CD14-positive monocyte (primary cell): ENCODE results near the gene CEP131. TPM values are rescaled to one million over a fixed set of nuclear protein-coding genes. Genes with fewer than 3 reads are reported as not detected.

ENCODE experiments used
- DNase-seq, 3 donors: peaks; one replicate each; pipeline ENCODE4 v3.0.0-alpha.2; 2011 to 2022
- H2AFZ ChIP-seq: 2 replicates; pipeline ENCODE4 v1.6.0; 2012; ENCODE audit warnings: mild to moderate bottlenecking, low read depth, low read length, inconsistent platforms; ENCODE audit not compliant: insufficient read depth, poor library complexity, severe bottlenecking
- H3K27ac ChIP-seq, 2 donors: 1 replicate in 1 of 2; 2 replicates in 1 of 2; pipeline ENCODE4 v1.5.1; 2012 to 2013; ENCODE audit warnings: low read length in 2 of 2, control low read depth in 1 of 2, inconsistent platforms in 1 of 2, low read depth in 1 of 2, mild to moderate bottlenecking in 1 of 2
- H3K27me3 ChIP-seq, 2 donors: one replicate each; pipeline versions ENCODE4 v1.6.0 to v1.6.1; 2011 to 2013; ENCODE audit warnings: low read length in 2 of 2; ENCODE audit not compliant: control insufficient read depth in 2 of 2, insufficient read depth in 2 of 2
- H3K36me3 ChIP-seq, 2 donors: replicated peaks in 1 of 2; 1 replicate in 1 of 2; 2 replicates in 1 of 2; pipeline versions ENCODE4 v1.5.1 to v1.6.1; 2012 to 2013; ENCODE audit warnings: low read length in 2 of 2, control low read depth in 1 of 2, inconsistent platforms in 1 of 2, mild to moderate bottlenecking in 1 of 2; ENCODE audit not compliant: insufficient read depth in 2 of 2, control insufficient read depth in 1 of 2
- H3K4me1 ChIP-seq, 2 donors: 1 replicate in 1 of 2; 2 replicates in 1 of 2; pipeline versions ENCODE4 v1.5.1 to v1.6.1; 2012 to 2013; ENCODE audit warnings: low read length in 2 of 2, control low read depth in 1 of 2, inconsistent platforms in 1 of 2, mild to moderate bottlenecking in 1 of 2, moderate library complexity in 1 of 2; ENCODE audit not compliant: insufficient read depth in 2 of 2, control insufficient read depth in 1 of 2
- H3K4me2 ChIP-seq: replicated peaks from 2 replicates; pipeline ENCODE3; 2012; ENCODE audit warnings: low read length, moderate library complexity, mild to moderate bottlenecking; ENCODE audit not compliant: poor library complexity, severe bottlenecking; ENCODE audit errors: extremely low read depth
- H3K4me3 ChIP-seq, 3 experiments: fragments of 200-600 bp in 1 of 3; sonication (generic) in 1 of 3; replicated peaks in 1 of 3; 1 replicate in 2 of 3; 2 replicates in 1 of 3; pipeline ENCODE4 v1.5.1; 2011 to 2013; ENCODE audit warnings: low read length in 3 of 3, mild to moderate bottlenecking in 3 of 3, control low read depth in 2 of 3, low read depth in 2 of 3, inconsistent platforms in 1 of 3, moderate library complexity in 1 of 3
- H3K79me2 ChIP-seq: 2 replicates; pipeline ENCODE4 v1.6.0; 2012; ENCODE audit warnings: mild to moderate bottlenecking, control low read depth, inconsistent platforms, low read length, moderate library complexity; ENCODE audit not compliant: insufficient read depth
- H3K9ac ChIP-seq: 2 replicates; pipeline ENCODE4 v1.6.0; 2017; ENCODE audit warnings: low read length, mild to moderate bottlenecking; ENCODE audit not compliant: insufficient read depth, poor library complexity, severe bottlenecking
- H3K9me3 ChIP-seq, 2 donors: replicated peaks in 1 of 2; 1 replicate in 1 of 2; 2 replicates in 1 of 2; pipeline versions ENCODE4 v1.5.1 to v1.6.1; 2012 to 2013; ENCODE audit warnings: low read length in 2 of 2, control low read depth in 1 of 2; ENCODE audit not compliant: control insufficient read depth in 1 of 2, insufficient read depth in 1 of 2
- H4K20me1 ChIP-seq: 2 replicates; pipeline ENCODE4 v1.6.0; 2012; ENCODE audit warnings: mild to moderate bottlenecking, low read length, control low read depth, moderate library complexity; ENCODE audit not compliant: insufficient read depth
- H3K27ac Mint-ChIP-seq, 7 donors: one replicate each; pipeline ENCODE4 v1.8.0; 2020; ENCODE audit warnings: mild to moderate bottlenecking in 7 of 7, mixed read lengths in 7 of 7, moderate library complexity in 6 of 7, inconsistent platforms in 2 of 7
- H3K27me3 Mint-ChIP-seq, 3 donors: one replicate each; pipeline ENCODE4 v1.8.0; 2021 to 2022; ENCODE audit warnings: low read depth in 3 of 3, mild to moderate bottlenecking in 3 of 3, mixed read lengths in 3 of 3, moderate library complexity in 3 of 3, inconsistent platforms in 1 of 3
- H3K36me3 Mint-ChIP-seq, 2 donors: one replicate each; pipeline ENCODE4 v1.8.0; 2020; ENCODE audit warnings: mixed read lengths in 2 of 2, inconsistent platforms in 1 of 2, mild to moderate bottlenecking in 1 of 2
- H3K4me1 Mint-ChIP-seq: one replicate; pipeline ENCODE4 v1.8.0; 2020; ENCODE audit warnings: mild to moderate bottlenecking, mixed read lengths
- H3K4me3 Mint-ChIP-seq, 2 donors: one replicate each; pipeline ENCODE4 v1.8.0; 2020; ENCODE audit warnings: mild to moderate bottlenecking in 2 of 2, mixed read lengths in 2 of 2, moderate library complexity in 1 of 2
- H3K9me3 Mint-ChIP-seq, 7 donors: one replicate each; pipeline ENCODE4 v1.8.0; 2020 to 2022; ENCODE audit warnings: mixed read lengths in 7 of 7, mild to moderate bottlenecking in 6 of 7, moderate library complexity in 6 of 7, inconsistent platforms in 2 of 7
- WGBS: methylation state at CpG from one replicate; pipeline ENCODE4 v1.1.5; 2013; ENCODE audit warnings: missing lambda C conversion rate; ENCODE audit not compliant: insufficient coverage; 5-methylcytosine and 5-hydroxymethylcytosine counted together
- intact Hi-C, 2 donors: fragments of 100-400 bp; cut with micrococcal nuclease; formaldehyde crosslinking; loops; one replicate each; pipeline versions ENCODE4 v1.15.0 to v1.15.1; 2023
- polyA plus RNA-seq, 3 donors: library from polyadenylated mRNA; depleted of rRNA in 1 of 3; unstranded in 2 of 3; stranded (reverse) in 1 of 3; fragments of 300-500 nt in 2 of 3; fragments of >200 nt in 1 of 3; fragmentation: Illumina TruSeq in 2 of 3; gene quantifications; 1 replicate in 2 of 3; 2 replicates in 1 of 3; pipeline ENCODE4 v1.2.3, GENCODE V29; 2012 to 2021
- TF ChIP-seq, protein P1 (sequence below): fragments of 200-600 bp; IDR thresholded peaks from one replicate; pipeline ENCODE4 v1.8.0; 2022; ENCODE audit warnings: antibody characterized with exemption, mild to moderate bottlenecking

The CEP131 gene
- polyA plus RNA-seq, 3 donors = 0.69 to 9.7 (median 1.0) TPM

DNA sequence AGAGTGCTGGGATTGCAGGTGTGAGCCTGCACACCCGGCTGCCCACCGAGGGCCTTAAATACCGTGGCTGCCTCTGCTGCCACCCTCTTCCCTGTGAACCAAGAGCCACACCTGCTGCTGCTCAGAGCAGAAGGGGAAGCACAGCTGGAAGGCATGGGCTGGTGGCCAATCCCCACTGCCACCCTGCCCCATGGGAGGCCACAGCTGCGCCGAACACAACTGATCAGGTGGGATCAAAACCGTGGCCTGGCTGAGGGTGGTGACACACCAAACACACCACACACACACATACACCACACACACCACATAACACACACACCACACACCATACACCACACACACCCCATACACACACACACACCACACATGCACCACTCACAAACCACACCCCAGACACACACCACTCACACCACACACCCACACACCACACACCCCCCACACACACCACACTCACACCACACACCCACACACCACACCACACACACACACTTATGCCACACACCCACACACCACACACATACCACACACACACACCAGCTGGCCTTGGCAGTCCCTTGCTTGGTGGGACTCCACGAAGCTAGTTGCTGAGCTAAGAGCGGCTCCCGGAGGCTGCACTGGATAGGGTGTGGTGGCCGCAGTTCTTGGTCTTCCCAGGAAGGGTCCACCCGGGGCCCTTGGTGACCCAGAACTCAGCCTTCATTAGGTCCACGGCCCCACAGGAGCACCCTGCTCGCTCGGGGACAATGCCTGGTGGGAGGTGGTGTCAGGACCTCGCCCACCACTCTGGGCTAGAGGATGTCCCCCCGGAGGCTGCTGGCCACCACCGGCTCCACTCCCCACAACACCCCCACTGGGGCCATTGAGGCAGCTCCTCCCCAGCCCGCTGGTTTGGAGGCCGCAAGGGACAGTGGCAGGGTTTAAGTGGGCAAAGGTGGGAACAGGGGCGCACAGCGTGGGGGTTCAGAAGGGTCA, 14.9 kb downstream of the CEP131 start:
- Mint-ChIP-seq H3K27me3 (peaks cover 0 to 5% (median 2%) of the 10 kb centered on the region in 3 donors), H3K36me3 (peaks cover 21% of the 10 kb centered on the region in 2 donors), H3K27ac (peak overlapping the region in 2 of 7 donors; percentile 33 to 53), H3K4me1 (peaks cover 7% of the 10 kb centered on the region), H3K9me3 (peaks cover 0 to 2% (median 0%) of the 10 kb centered on the region in 7 donors), H3K4me3 (no peak overlapping the region)
- Histone ChIP-seq H4K20me1 (no peaks in the 10 kb centered on the region), H2AFZ (no peak overlapping the region), H3K27ac (no peak overlapping the region), H3K4me3 (no peak overlapping the region), H3K9me3 (no peaks in the 10 kb centered on the region), H3K9ac (no peak overlapping the region), H3K79me2 (no peaks in the 10 kb centered on the region), H3K27me3 (no peaks in the 10 kb centered on the region), H3K4me1 (peaks cover 0 to 2% of the 10 kb centered on the region in 2 donors), H3K36me3 (no peaks in the 10 kb centered on the region), H3K4me2 (no peak overlapping the region)
- no peak for DNase-seq
- intact Hi-C loops = no loop called here
- TF ChIP-seq, protein P1, sequence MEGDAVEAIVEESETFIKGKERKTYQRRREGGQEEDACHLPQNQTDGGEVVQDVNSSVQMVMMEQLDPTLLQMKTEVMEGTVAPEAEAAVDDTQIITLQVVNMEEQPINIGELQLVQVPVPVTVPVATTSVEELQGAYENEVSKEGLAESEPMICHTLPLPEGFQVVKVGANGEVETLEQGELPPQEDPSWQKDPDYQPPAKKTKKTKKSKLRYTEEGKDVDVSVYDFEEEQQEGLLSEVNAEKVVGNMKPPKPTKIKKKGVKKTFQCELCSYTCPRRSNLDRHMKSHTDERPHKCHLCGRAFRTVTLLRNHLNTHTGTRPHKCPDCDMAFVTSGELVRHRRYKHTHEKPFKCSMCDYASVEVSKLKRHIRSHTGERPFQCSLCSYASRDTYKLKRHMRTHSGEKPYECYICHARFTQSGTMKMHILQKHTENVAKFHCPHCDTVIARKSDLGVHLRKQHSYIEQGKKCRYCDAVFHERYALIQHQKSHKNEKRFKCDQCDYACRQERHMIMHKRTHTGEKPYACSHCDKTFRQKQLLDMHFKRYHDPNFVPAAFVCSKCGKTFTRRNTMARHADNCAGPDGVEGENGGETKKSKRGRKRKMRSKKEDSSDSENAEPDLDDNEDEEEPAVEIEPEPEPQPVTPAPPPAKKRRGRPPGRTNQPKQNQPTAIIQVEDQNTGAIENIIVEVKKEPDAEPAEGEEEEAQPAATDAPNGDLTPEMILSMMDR = no peak
- 65% methylated on average over 11 of the region's 21 CpGs for WGBS

DNA sequence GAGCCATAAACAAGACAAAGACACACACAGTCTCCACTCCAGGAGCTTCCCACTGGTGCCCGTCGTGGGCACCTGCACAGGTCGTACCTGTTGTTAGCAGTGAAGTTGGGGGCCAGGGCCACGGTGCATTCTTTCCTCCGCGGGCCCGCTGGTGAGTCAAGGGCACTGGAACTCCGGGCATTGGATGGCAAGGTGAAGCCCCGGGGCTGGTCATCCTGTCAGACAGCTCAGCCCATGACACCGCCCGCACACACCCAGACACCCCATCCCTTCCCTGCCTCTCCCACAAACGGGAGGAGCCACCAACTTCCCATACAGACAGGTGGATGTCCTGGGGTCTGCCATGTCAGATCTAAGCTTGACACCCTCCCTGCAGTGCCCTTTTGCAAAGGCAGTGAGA, 16.1 kb downstream of the CEP131 start:
- peaks cover 7% of the 10 kb centered on the region for H3K4me1 Mint-ChIP-seq
- Histone ChIP-seq H3K4me2 (no peak overlapping the region), H3K9me3 (no peaks in the 10 kb centered on the region), H3K27ac (no peak overlapping the region), H3K4me3 (no peak overlapping the region), H4K20me1 (no peaks in the 10 kb centered on the region), H3K9ac (no peak overlapping the region), H2AFZ (no peak overlapping the region), H3K27me3 (no peaks in the 10 kb centered on the region), H3K79me2 (no peaks in the 10 kb centered on the region), H3K4me1 (peaks cover 0 to 2% of the 10 kb centered on the region in 2 donors), H3K36me3 (no peaks in the 10 kb centered on the region)
- peaks cover 0 to 2% (median 0%) of the 10 kb centered on the region in 7 donors for H3K9me3 Mint-ChIP-seq
- H3K27ac Mint-ChIP-seq = no peak overlapping the region
- DNase-seq = no peak
- no peak overlapping the region for H3K4me3 Mint-ChIP-seq
- 96% methylated on average over 12 of the region's 12 CpGs for WGBS
- H3K36me3 Mint-ChIP-seq = peaks cover 20 to 25% of the 10 kb centered on the region in 2 donors
- H3K27me3 Mint-ChIP-seq = peaks cover 0 to 5% (median 2%) of the 10 kb centered on the region in 3 donors
- TF ChIP-seq, protein P1 = no peak
- intact Hi-C loops = no loop called here
